HL-60 (cell line): ENCODE data around the gene REXO1.

Experiments used
- CTCF ChIP-seq: IDR thresholded peaks from one replicate; pipeline ENCODE4 v1.5.1; 2011; ENCODE audit warnings: low read length, control low read depth, inconsistent platforms; ENCODE audit not compliant: insufficient read depth
- GABPA ChIP-seq: IDR thresholded peaks from 2 replicates; pipeline ENCODE4 v1.6.1; 2012; ENCODE audit warnings: low read depth
- POLR2AphosphoS5 ChIP-seq: IDR thresholded peaks from 2 replicates; pipeline ENCODE4 v1.6.1; 2012; ENCODE audit warnings: low read depth
- REST ChIP-seq: IDR thresholded peaks from 2 replicates; pipeline ENCODE4 v1.6.1; 2012; ENCODE audit warnings: low read depth; ENCODE audit not compliant: insufficient replicate concordance

- TF ChIP-seq REST (no peak), CTCF (no peak), POLR2AphosphoS5 (no peak), GABPA (no peak)
Observed at GRCh38 chr19:1817553-1818179, 30.6 kb downstream of the REXO1 start.
